Motor neuron (in vitro differentiated cells): ENCODE measurements around the gene CRTAC1. TPM values are rescaled to one million over a fixed set of nuclear protein-coding genes. Genes with fewer than 3 reads are reported as not detected.

Experiments used
- ATAC-seq, 8 experiments: fragments of 200-7000 bp; cut with Tn5 transposase; replicated peaks in 6 of 8; 2 replicates each; pipeline ENCODE4 v1.8.0; 2021; ENCODE audit warnings: mild to moderate bottlenecking in 8 of 8, moderate library complexity in 8 of 8
- H3K27ac ChIP-seq, 2 donors: fragments of 250-450 bp; sonication (Bioruptor Pico); 2 replicates each; pipeline ENCODE4 v1.9.0; 2021; ENCODE audit warnings: antibody characterized with exemption in 2 of 2, mild to moderate bottlenecking in 2 of 2, moderate library complexity in 1 of 2
- H3K4me1 ChIP-seq, 2 donors: fragments of 250-450 bp; sonication (Bioruptor Pico); replicated peaks in 1 of 2; 2 replicates each; pipeline ENCODE4 v1.6.1; 2021; ENCODE audit warnings: antibody characterized with exemption in 2 of 2, mild to moderate bottlenecking in 2 of 2, moderate library complexity in 1 of 2
- H3K4me3 ChIP-seq, 5 donors: fragments of 250-450 bp; sonication (Bioruptor Pico); 2 replicates each; pipeline ENCODE4 v1.9.0; 2021; ENCODE audit warnings: antibody characterized with exemption in 5 of 5, mild to moderate bottlenecking in 5 of 5, moderate library complexity in 4 of 5
- WGBS, 10 experiments: fragments of 450-650 bp; shearing (Covaris generic); methylation state at CpG; one replicate each; pipeline ENCODE4 v1.0.0; 2022; 5-methylcytosine and 5-hydroxymethylcytosine counted together
- in situ Hi-C, 9 experiments: fragments of 400-800 bp; cut with MboI; loops; one replicate each; pipeline ENCODE4 v1.15.0; 2021; ENCODE audit warnings: low sequenced_read_pairs in 9 of 9, low pct_unique_long_range_greater_than_20kb in 2 of 9; ENCODE audit not compliant: unreplicated experiment in 9 of 9
- total RNA-seq, 8 experiments: library from RNA; unstranded; fragments of 300-600 nt; gene quantifications; 2 replicates each; pipeline versions ENCODE4 v1.2.3 to v1.2.4, GENCODE V29; 2022

The CRTAC1 gene
- total RNA-seq, 8 experiments from 2014 or later, result 0.17 to 11.5 (median 5.3) TPM; not detected in 1

DNA sequence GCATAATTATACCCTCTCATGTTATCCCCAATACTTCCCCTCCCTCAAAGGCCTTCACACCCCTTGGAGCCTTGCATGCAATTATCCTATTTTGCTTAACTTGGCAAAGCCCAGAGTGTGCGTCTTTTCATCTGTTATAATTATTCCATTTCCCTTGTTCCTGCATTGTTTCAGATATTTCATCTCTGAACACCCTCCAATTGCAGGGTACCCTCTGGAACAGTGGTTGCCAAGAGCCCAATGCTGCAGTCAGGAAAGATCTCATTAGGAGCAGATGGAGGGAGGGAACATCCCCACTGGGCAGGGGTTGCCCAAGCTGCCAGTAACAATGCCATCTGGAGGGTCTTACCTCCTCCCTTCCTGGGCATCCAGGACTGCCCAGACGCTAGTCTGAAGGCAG, 199.2 kb downstream of the CRTAC1 start:
- H3K27ac ChIP-seq, result no peak overlapping the region
- H3K4me1 ChIP-seq, result no peaks in the 10 kb centered on the region
- no peak overlapping the region for H3K4me3 ChIP-seq
- in situ Hi-C loops, result no loop called here
- WGBS, 10 experiments, result 0 to 91% (median 40%) methylated on average over 1 to 2 of the region's 2 CpGs; no CpG with 5 or more reads in 3 of the 10 experiments
- no peak for ATAC-seq

DNA sequence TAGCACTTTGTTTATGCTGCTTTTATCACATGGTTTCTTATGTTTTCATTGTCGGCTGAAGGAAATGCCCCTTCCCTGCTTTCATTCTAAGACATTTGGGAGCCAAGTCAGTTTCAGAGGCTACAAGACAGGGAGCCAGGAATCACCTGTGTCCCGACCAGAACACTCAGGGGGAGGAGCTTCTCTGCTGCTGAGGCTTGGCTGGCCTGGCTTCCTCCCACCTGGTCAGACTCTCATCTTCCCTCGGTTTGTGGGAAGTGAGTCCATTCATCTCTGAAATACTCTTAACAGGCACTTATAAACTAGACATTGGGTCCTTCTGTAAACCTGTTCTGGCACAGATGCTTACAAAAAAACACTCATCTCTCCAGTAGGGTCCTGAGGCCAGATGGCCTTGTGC, 200.4 kb downstream of the CRTAC1 start:
- ATAC-seq, result no peak
- no peaks in the 10 kb centered on the region for H3K4me1 ChIP-seq
- no peak overlapping the region for H3K27ac ChIP-seq
- in situ Hi-C loops, result no loop called here
- WGBS, 10 experiments, result 0 to 50% (median 30%) methylated on average over 1 to 2 of the region's 3 CpGs; no CpG with 5 or more reads in 5 of the 10 experiments
- no peak overlapping the region for H3K4me3 ChIP-seq

DNA sequence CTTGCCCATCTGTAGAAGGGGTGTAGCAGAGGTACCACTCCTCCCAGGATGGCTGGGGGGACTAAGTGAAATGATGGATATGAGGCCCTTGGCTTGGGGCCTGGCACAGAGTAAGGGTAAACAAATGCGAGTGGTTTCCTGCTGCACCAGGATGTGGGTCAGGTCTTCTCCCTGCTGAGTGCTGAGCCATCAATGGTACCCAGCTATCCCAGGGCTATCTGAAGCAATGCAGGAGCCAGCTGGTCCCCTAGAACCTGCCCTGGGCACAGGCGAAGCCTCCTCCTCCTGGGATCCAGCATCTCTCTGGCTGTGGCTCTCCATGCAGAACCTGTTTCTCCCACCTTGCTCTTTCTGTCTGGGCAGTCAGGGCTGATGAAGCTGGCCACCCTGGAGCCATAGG, 201.7 kb downstream of the CRTAC1 start:
- in situ Hi-C loops, result no loop called here
- Histone ChIP-seq H3K4me1 (no peaks in the 10 kb centered on the region), H3K4me3 (no peak overlapping the region), H3K27ac (no peak overlapping the region)
- no peak for ATAC-seq
- WGBS, 10 experiments, result 80 to 100% (median 92%) methylated on average over 1 to 2 of the region's 2 CpGs; no CpG with 5 or more reads in 7 of the 10 experiments

DNA sequence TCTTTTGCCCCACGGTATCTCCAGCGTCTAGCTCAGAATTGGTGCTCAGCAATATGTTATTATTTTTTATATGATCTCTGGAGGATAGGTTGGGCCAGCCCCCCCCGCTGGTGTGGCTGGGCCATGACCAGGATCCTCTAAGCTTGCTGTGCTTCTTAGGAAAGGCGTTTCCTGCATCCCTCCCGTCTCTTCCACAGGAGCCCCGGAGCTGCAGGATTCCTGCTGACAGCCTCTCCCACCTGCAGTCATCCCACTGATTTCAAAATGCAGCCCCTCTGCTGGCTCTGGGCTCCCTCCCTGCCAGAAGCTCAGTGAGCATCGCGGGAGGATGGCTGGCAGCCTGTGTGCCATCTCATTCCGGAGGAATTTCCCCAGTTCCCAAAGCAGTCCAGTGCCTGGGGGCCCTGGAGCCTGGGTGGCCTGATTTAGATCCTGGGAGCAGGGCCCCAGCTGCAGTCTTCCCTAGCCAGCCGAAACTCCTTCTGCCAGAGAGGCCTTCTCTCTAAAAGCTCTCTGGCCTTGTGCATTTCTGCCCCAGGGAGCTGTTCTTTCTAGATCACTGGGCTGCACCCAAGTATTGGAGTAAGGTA, 202.6 kb downstream of the CRTAC1 start:
- no peak overlapping the region for H3K27ac ChIP-seq
- no peaks in the 10 kb centered on the region for H3K4me1 ChIP-seq
- 0 to 76% (median 43%) methylated on average over 1 to 6 of the region's 10 CpGs; no CpG with 5 or more reads in 4 of the 10 experiments for WGBS, 10 experiments
- no peak overlapping the region for H3K4me3 ChIP-seq
- in situ Hi-C loops, result no loop called here
- peak in 1 of 8 experiments; percentile 28 for ATAC-seq

DNA sequence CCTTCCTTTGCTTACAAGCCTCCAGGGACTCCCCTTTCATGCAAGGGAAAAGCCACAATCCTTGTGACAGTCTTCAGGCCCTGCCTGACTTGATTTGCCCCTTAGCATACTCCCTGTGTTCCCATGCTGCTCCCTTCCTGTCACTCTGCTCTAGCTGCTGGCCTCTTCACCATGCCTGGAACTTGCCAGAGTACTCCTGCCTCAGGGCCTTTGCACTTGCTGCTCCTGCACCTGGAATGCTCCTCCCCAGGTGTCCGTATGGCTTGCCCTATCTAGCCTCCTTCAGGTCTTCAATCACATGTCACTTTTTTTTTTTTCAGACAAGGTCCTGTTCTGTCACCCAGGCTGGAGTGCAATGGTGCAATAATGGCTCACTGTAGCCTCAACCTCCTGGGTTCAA, 203.5 kb downstream of the CRTAC1 start:
- in situ Hi-C loops, result no loop called here
- Histone ChIP-seq H3K4me3 (no peak overlapping the region), H3K27ac (no peak overlapping the region), H3K4me1 (no peaks in the 10 kb centered on the region)
- no peak for ATAC-seq
- WGBS, 10 experiments, result 43 to 100% (median 50%) methylated on average over 1 of the region's 1 CpG; no CpG with 5 or more reads in 7 of the 10 experiments

DNA sequence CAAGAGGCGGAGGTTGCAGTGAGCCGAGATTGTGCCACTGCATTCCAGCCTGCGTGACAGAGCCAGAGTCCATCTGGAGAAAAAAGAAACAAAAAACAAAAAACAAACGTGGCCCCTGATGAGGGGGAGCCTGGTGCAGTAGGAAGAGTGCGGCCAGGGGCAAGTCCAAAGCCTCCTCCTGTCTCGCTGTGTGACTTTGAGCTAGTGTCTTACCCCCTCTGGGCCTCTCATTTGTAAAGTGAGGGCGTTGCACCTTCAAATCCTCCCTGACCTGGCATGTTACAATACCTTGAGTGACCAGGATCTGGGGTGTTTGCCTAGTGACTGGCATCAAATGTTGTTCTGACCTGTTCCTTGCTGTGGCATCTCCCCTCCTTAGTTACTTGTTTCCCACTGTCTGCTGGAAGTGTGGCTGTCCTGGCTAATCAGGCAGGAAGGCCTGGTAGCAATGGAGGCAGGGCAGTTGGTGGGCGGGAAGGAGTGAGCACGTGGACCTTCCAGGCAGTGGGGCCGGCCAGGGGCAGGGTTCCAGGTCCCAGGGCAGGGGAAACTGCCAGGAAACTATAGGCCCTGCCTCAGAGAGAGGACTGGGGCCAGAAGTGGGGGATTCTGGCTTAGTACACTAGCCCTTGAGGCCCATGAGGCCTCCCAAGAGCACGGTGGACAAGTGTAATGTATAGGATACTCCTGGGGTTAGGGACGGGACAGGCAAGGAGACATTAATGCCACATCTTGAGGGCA, 205.2 kb downstream of the CRTAC1 start:
- peak in 1 of 8 experiments; percentile 55 for ATAC-seq
- Histone ChIP-seq H3K4me3 (no peak overlapping the region), H3K27ac (no peak overlapping the region), H3K4me1 (no peaks in the 10 kb centered on the region)
- in situ Hi-C loops, result no loop called here
- WGBS, 10 experiments, result 0 to 100% (median 75%) methylated on average over 1 to 9 of the region's 12 CpGs; no CpG with 5 or more reads in 3 of the 10 experiments

DNA sequence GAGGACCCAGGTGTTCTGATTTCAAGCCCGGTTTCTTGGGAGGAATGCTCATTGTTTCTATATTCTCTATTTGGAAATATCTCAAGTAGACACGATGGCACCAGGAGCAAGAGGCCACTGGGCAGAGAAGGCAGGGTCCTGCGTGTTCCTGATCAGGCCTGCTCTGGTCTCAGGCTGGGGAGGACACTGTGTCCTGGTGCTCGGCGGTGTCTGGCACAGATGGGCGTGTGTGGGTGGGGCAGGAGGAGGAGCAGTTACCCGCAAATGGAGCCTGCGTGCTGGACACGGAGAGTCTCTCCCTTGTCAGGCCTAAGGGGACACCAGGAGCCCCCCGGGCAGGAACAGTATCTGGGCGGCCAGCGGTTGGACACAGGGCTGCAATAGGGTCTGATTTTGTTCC, 206.7 kb downstream of the CRTAC1 start:
- 47 to 86% (median 75%) methylated on average over 3 to 4 of the region's 12 CpGs; no CpG with 5 or more reads in 7 of the 10 experiments for WGBS, 10 experiments
- peak in 2 of 8 experiments; percentile 46 to 58 for ATAC-seq
- in situ Hi-C loops, result no loop called here

DNA sequence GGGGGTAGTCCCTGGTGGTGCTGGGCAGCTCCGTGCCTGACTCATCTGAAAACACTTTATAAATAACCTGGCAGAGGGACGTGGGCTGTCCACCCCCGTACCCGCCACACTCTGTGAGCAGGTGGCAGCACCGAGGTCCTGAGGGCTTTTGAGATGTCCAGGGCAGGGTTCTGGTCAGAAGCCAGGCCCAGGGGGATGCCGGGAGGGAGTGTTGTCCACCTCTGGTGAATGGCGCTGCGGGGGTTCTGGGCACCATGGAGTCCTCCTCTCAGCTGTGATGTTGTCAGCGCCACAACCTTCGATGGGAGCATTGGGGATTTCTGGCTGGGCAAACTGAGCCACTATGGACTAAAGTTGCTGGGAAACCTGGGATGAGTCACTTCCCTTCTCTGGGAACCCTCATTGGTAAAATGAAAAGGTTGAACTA, 208.1 kb downstream of the CRTAC1 start:
- Histone ChIP-seq H3K27ac (no peak overlapping the region), H3K4me1 (no peaks in the 10 kb centered on the region), H3K4me3 (no peak overlapping the region)
- in situ Hi-C loops, result no loop called here
- ATAC-seq, result no peak
- 0 to 92% (median 69%) methylated on average over 1 to 6 of the region's 10 CpGs; no CpG with 5 or more reads in 7 of the 10 experiments for WGBS, 10 experiments

More for the DNA sequence above, 206.7 kb downstream of the CRTAC1 start:
- Histone ChIP-seq H3K27ac (no peak overlapping the region), H3K4me1 (no peaks in the 10 kb centered on the region), H3K4me3 (no peak overlapping the region)

DNA sequence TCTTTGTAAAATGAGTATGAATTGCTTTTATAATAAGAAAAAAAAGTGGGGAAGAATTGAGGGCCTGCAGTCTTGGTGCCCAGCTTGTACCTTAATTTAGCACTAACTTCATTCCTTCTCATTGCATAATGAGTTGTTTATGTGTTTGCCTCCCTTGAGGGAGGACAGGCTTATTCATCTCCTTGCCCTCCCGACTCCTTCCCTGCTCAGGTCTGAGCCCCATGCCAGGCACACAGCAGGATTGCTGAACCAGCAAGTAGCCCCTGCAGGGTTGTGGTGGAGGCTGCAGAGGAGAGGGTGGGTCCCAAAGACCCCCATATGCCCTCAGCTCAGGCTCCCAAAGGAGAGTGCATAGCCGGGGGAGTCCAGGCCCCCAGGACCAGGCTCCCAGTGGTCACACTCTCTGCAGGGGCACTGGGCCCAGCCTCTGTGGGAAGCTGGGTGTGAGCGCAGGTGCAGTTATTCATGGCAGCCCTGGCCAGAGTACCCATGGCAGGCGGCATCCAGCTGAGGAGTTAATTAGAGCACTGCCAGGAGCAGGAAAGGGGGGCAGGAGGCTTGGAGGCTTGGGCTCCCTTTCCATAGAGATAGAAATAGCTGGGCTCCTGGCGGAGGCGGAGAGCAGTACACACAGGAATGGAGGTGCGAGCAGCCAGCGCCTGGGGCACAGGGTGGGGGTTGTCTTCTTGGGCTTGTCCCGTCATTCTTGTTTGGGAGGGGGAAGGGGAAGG, 208.9 kb downstream of the CRTAC1 start:
- 0 to 67% (median 14%) methylated on average over 1 to 2 of the region's 9 CpGs; no CpG with 5 or more reads in 3 of the 10 experiments for WGBS, 10 experiments
- no peak overlapping the region for H3K4me3 ChIP-seq
- H3K4me1 ChIP-seq, result no peaks in the 10 kb centered on the region
- ATAC-seq, result no peak
- H3K27ac ChIP-seq, result no peak overlapping the region
- in situ Hi-C loops, result no loop called here

DNA sequence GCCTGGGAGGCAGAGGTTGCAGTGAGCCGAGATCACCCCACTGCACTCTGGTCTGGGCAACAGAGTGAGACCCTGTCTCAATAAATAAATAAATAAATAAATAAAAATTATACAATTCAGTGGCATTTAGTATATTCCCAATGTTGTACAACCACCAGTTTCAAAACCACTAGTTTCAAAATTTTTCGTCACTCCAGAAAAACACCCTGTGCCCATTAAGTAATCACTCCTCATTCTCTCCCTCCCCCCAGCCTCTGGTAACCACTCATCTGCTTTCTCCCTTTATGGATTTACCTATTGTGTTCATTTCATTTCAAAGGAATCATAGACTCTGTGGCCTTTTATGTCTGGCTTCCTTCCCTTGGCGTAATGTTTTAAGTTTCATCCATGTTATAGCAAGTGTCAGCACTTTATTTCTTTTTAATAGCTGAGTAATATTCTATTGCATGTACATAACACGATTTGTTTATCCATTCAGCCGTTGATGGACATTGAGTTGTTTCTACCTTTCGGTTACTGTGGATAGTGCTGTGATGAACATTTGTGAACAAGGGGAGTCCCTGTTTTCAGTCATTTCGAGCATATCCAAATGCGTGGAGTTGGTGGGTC, 210.2 kb downstream of the CRTAC1 start:
- Histone ChIP-seq H3K27ac (no peak overlapping the region), H3K4me3 (no peak overlapping the region), H3K4me1 (no peaks in the 10 kb centered on the region)
- in situ Hi-C loops, result no loop called here
- ATAC-seq, result no peak
- 58 to 93% (median 85%) methylated on average over 2 to 8 of the region's 8 CpGs; no CpG with 5 or more reads in 1 of the 10 experiments for WGBS, 10 experiments

DNA sequence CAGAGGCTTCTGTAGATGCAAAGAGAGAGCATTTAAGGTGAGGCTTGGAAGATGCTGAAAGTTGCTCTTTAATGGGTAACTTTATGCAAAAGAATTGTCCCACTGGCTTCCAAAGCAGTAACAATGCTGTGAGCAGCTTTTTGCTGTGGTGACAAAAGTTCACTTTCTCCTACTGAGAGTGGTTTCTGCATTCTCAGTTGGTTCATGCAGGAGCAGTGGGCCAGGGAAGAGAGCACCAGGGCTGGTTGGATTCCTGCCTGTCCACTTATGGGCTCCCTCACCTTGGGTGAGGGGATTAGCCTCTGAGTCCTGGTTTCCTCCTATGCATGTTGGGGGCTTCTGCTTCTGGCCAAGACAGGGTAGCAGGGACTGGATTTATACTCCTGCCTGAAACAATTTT, 211.8 kb downstream of the CRTAC1 start:
- H3K4me1 ChIP-seq, result no peaks in the 10 kb centered on the region
- no peak for ATAC-seq
- in situ Hi-C loops, result no loop called here
- no peak overlapping the region for H3K4me3 ChIP-seq
- no peak overlapping the region for H3K27ac ChIP-seq

DNA sequence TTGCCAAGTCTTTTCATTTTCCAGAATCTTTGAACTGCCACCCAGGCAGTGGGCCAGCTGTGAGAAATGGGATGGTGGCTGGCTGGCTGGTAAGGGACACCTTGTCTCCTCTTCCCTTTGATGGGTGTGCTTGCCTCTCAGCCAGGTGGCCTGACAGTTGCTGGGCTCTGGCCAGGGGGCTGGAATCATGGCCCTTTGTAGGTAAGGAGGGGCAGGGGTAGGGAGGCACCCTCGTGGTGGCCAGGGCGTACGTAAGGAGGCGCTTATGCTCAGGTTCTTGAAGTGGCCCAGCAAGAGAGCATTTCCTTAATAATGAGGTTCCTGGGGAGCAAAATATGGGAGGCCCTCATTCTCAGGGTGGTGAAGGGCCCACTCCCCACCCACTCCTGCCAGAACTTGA, 213.8 kb downstream of the CRTAC1 start:
- in situ Hi-C loops, result no loop called here
- H3K27ac ChIP-seq, result no peak overlapping the region
- peaks cover 4 to 6% of the 10 kb centered on the region in 2 donors for H3K4me1 ChIP-seq
- H3K4me3 ChIP-seq, result no peak overlapping the region
- WGBS, 10 experiments, result 60 to 100% (median 100%) methylated on average over 1 to 2 of the region's 4 CpGs; no CpG with 5 or more reads in 7 of the 10 experiments
- ATAC-seq, result no peak
